ENCODE measurements around the gene FBXW8. TPM values are rescaled to one million over a fixed set of nuclear protein-coding genes. Genes with fewer than 3 reads are reported as not detected.

Gene FBXW8
- polyA plus RNA-seq, 3 donors: 2.0 to 5.2 (median 2.7) TPM

GRCh38 chr12:116926283-116927243 lies 15.8 kb downstream of the FBXW8 start:
- Histone ChIP-seq H3K4me3 (replicated peaks in 1 of 3; ENCODE audit: low read depth in 2 of 3, low read length in 3 of 3) (no peak overlapping the region), H3K9ac (ENCODE audit: insufficient read depth, low read length, poor library complexity, severe bottlenecking) (no peak overlapping the region), H3K4me2 (replicated peaks; ENCODE audit: extremely low read depth, low read length, poor library complexity, severe bottlenecking) (no peak overlapping the region), H3K27me3 (ENCODE audit: control insufficient read depth in 2 of 2, insufficient read depth in 2 of 2, low read length in 2 of 2) (no peaks in the 10 kb centered on the region), H3K4me1 (ENCODE audit: control insufficient read depth in 1 of 2, insufficient read depth in 2 of 2, low read length in 2 of 2) (peaks cover 6 to 11% of the 10 kb centered on the region in 2 donors), H2AFZ (ENCODE audit: insufficient read depth, low read depth, low read length, poor library complexity, severe bottlenecking) (no peak overlapping the region), H3K27ac (ENCODE audit: low read depth in 1 of 2, low read length in 2 of 2) (no peak overlapping the region), H4K20me1 (ENCODE audit: insufficient read depth, low read length) (no peaks in the 10 kb centered on the region), H3K9me3 (replicated peaks in 1 of 2; ENCODE audit: control insufficient read depth in 1 of 2, insufficient read depth in 1 of 2, low read length in 2 of 2) (no peaks in the 10 kb centered on the region), H3K79me2 (ENCODE audit: insufficient read depth, low read length) (no peaks in the 10 kb centered on the region), H3K36me3 (replicated peaks in 1 of 2; ENCODE audit: control insufficient read depth in 1 of 2, insufficient read depth in 2 of 2, low read length in 2 of 2) (peaks cover 0 to 10% of the 10 kb centered on the region in 2 donors)
- Mint-ChIP-seq H3K4me3 (no peak overlapping the region), H3K36me3 (peaks cover 17 to 18% of the 10 kb centered on the region in 2 donors), H3K4me1 (peaks cover 23% of the 10 kb centered on the region), H3K27ac (no peak overlapping the region), H3K27me3 (ENCODE audit: low read depth in 3 of 3) (no peaks in the 10 kb centered on the region), H3K9me3 (peaks cover 0 to 2% (median 0%) of the 10 kb centered on the region in 7 donors)
- intact Hi-C loops (cut with micrococcal nuclease): no loop called here
- no peak for TF ChIP-seq CTCF (IDR thresholded peaks at IDR 0.05)
- no peak for DNase-seq
- 88% methylated on average over 5 of the region's 8 CpGs for WGBS (ENCODE audit: insufficient coverage)

DNA sequence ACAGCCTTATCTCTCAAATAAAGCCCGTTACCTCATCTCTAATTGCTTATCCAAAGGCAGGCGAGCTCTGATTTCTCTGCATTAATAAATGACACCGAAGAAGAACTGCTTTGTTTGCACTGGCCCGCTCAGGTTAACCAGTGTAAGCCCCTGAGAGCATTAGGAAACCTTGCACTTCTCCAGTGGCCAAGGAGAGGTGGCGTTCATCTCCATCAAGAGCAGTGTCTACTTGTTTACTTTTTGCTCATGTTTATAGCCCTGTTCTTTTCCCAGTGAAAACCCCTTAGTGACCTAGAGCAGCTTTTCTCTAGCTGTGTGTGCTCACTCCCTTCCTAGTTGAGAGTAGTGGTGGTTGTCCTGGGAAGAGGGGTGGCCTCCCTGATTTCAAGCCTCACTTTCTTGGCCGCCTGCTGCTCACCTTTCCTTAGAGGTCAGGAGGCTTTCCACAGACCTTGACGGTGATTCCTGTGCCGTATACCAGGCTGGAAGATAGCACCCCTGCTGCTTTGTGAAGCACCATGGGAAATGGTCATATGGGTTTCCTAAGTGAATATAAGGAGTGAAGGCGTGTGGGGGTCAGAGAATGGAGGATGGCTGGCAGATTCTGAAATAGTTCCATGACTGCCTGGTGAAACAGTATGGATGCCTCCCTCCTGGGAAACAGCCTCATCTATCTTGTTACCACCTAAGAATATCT lies 16.6 kb downstream of the FBXW8 start:
- Histone ChIP-seq H3K9me3 (replicated peaks in 1 of 2; ENCODE audit: control insufficient read depth in 1 of 2, insufficient read depth in 1 of 2, low read length in 2 of 2) (no peaks in the 10 kb centered on the region), H2AFZ (ENCODE audit: insufficient read depth, low read depth, low read length, poor library complexity, severe bottlenecking) (no peak overlapping the region), H4K20me1 (ENCODE audit: insufficient read depth, low read length) (no peaks in the 10 kb centered on the region), H3K27me3 (ENCODE audit: control insufficient read depth in 2 of 2, insufficient read depth in 2 of 2, low read length in 2 of 2) (no peaks in the 10 kb centered on the region), H3K9ac (ENCODE audit: insufficient read depth, low read length, poor library complexity, severe bottlenecking) (no peak overlapping the region), H3K79me2 (ENCODE audit: insufficient read depth, low read length) (peaks cover 3% of the 10 kb centered on the region), H3K4me2 (replicated peaks; ENCODE audit: extremely low read depth, low read length, poor library complexity, severe bottlenecking) (no peak overlapping the region), H3K27ac (ENCODE audit: low read depth in 1 of 2, low read length in 2 of 2) (no peak overlapping the region), H3K4me3 (replicated peaks in 1 of 3; ENCODE audit: low read depth in 2 of 3, low read length in 3 of 3) (no peak overlapping the region), H3K36me3 (replicated peaks in 1 of 2; ENCODE audit: control insufficient read depth in 1 of 2, insufficient read depth in 2 of 2, low read length in 2 of 2) (peaks cover 0 to 10% of the 10 kb centered on the region in 2 donors), H3K4me1 (ENCODE audit: control insufficient read depth in 1 of 2, insufficient read depth in 2 of 2, low read length in 2 of 2) (peaks cover 6 to 17% of the 10 kb centered on the region in 2 donors)
- Mint-ChIP-seq H3K4me1 (peaks cover 30% of the 10 kb centered on the region), H3K4me3 (no peak overlapping the region), H3K27me3 (ENCODE audit: low read depth in 3 of 3) (no peaks in the 10 kb centered on the region), H3K9me3 (peaks cover 0 to 2% (median 0%) of the 10 kb centered on the region in 7 donors), H3K36me3 (peaks cover 18 to 22% of the 10 kb centered on the region in 2 donors), H3K27ac (no peak overlapping the region)
- intact Hi-C loops (cut with micrococcal nuclease): no loop called here
- no peak for DNase-seq
- WGBS (ENCODE audit: insufficient coverage): 99% methylated on average over 7 of the region's 9 CpGs
- no peak for TF ChIP-seq CTCF (IDR thresholded peaks at IDR 0.05)

Measured in CD14-positive monocyte (primary cell).